ENCODE measurements around the gene TMOD3.

TMOD3 gene

GRCh38 chr15:51842852-51843737 lies 13.6 kb downstream of the TMOD3 start:
- TF ChIP-seq GATA3 (IDR thresholded peaks at IDR 0.05; ENCODE audit: low read depth, low read length) (no peak), GATA2 (IDR thresholded peaks at IDR 0.05; ENCODE audit: low read depth, low read length) (no peak)

GRCh38 chr15:51844747-51845426 lies 15.4 kb downstream of the TMOD3 start:
- TF ChIP-seq GATA2 (IDR thresholded peaks at IDR 0.05; ENCODE audit: low read depth, low read length) = no peak
- TF ChIP-seq GATA3 (IDR thresholded peaks at IDR 0.05; ENCODE audit: low read depth, low read length) = no peak

GRCh38 chr15:51846066-51846462 lies 16.6 kb downstream of the TMOD3 start:
- TF ChIP-seq GATA2 (IDR thresholded peaks at IDR 0.05; ENCODE audit: low read depth, low read length) (no peak), GATA3 (IDR thresholded peaks at IDR 0.05; ENCODE audit: low read depth, low read length) (no peak)

- TF ChIP-seq GATA2 (IDR thresholded peaks at IDR 0.05; ENCODE audit: low read depth, low read length) = no peak
- TF ChIP-seq GATA3 (IDR thresholded peaks at IDR 0.05; ENCODE audit: low read depth, low read length) = no peak
Observed at GRCh38 chr15:51846463-51847230, 17.2 kb downstream of the TMOD3 start.

GRCh38 chr15:51848811-51849210 lies 19.4 kb downstream of the TMOD3 start:
- no peak for TF ChIP-seq GATA3 (IDR thresholded peaks at IDR 0.05; ENCODE audit: low read depth, low read length)
- TF ChIP-seq GATA2 (IDR thresholded peaks at IDR 0.05; ENCODE audit: low read depth, low read length) = no peak

- no peak for TF ChIP-seq GATA3 (IDR thresholded peaks at IDR 0.05; ENCODE audit: low read depth, low read length)
- no peak for TF ChIP-seq GATA2 (IDR thresholded peaks at IDR 0.05; ENCODE audit: low read depth, low read length)
Observed at GRCh38 chr15:51849860-51850259, 20.4 kb downstream of the TMOD3 start.

GRCh38 chr15:51853998-51854397 lies 24.5 kb downstream of the TMOD3 start:
- no peak for TF ChIP-seq GATA3 (IDR thresholded peaks at IDR 0.05; ENCODE audit: low read depth, low read length)
- TF ChIP-seq GATA2 (IDR thresholded peaks at IDR 0.05; ENCODE audit: low read depth, low read length) = no peak

GRCh38 chr15:51855612-51856011 lies 26.2 kb downstream of the TMOD3 start:
- TF ChIP-seq GATA2 (IDR thresholded peaks at IDR 0.05; ENCODE audit: low read depth, low read length) = no peak
- TF ChIP-seq GATA3 (IDR thresholded peaks at IDR 0.05; ENCODE audit: low read depth, low read length) = no peak

- no peak for TF ChIP-seq GATA3 (IDR thresholded peaks at IDR 0.05; ENCODE audit: low read depth, low read length)
- no peak for TF ChIP-seq GATA2 (IDR thresholded peaks at IDR 0.05; ENCODE audit: low read depth, low read length)
Observed at GRCh38 chr15:51856714-51857380, 27.4 kb downstream of the TMOD3 start.

- TF ChIP-seq GATA3 (IDR thresholded peaks at IDR 0.05; ENCODE audit: low read depth, low read length) (no peak), GATA2 (IDR thresholded peaks at IDR 0.05; ENCODE audit: low read depth, low read length) (no peak)
Observed at GRCh38 chr15:51861557-51862359, 32.3 kb downstream of the TMOD3 start.

GRCh38 chr15:51863131-51863530 lies 33.7 kb downstream of the TMOD3 start:
- TF ChIP-seq GATA3 (IDR thresholded peaks at IDR 0.05; ENCODE audit: low read depth, low read length) (no peak), GATA2 (IDR thresholded peaks at IDR 0.05; ENCODE audit: low read depth, low read length) (no peak)

- TF ChIP-seq GATA2 (IDR thresholded peaks at IDR 0.05; ENCODE audit: low read depth, low read length) = no peak
- no peak for TF ChIP-seq GATA3 (IDR thresholded peaks at IDR 0.05; ENCODE audit: low read depth, low read length)
Observed at GRCh38 chr15:51864408-51865056, 35.1 kb downstream of the TMOD3 start.

Measured in SH-SY5Y (cell line).